IPS DF 4.7 (cell line): ENCODE results near the gene ZG16.
"Not testable (repeated sequence)": the region's sequence is repeated elsewhere in the genome, so short reads cannot be mapped to it uniquely, and the experiment has no call there.

ENCODE experiments used
- DNase-seq: peaks from one replicate; pipeline ENCODE4 v3.0.0-alpha.2; 2013; ENCODE audit warnings: low spot score; ENCODE audit errors: extremely low read depth

ZG16 gene, protein sequence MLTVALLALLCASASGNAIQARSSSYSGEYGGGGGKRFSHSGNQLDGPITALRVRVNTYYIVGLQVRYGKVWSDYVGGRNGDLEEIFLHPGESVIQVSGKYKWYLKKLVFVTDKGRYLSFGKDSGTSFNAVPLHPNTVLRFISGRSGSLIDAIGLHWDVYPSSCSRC

DNA sequence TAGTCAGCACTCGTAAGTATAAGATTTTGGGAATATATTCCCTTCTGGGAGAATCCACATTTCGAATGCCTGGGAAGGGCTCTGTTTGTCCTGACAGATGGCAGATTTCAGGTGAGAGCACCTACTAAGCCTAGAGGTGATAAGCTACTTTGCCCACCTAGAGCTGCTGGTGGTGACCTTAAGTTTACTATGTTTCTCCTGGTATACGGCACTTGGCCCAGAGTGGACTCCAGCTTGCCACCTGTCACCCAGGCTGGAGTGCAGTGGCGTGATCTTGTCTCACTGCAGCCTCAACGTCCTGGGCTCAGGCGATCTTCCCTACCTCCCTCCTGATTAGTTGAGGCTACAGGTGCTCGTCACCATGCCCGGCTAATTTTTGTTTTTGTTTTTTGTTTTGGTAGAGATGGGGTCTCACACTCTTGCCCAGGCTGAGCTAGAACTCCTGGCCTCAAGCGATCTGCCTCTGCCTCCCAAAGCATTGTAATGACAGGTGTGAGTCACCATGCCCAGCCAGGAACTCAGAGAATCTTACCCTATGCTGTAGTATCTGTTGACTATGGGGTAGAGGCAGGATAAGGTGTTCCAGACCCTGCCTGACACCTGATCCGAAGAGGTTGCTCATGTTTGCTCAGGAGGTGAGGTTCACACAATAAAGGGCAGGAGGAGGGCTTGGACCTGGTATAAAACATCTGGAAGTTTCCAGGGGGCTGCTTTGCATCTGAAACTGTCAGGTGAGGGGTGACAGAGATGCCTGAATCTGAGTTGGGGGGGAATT, at the start of gene ZG16:
ZG16 (plus strand) TSS at position 681 of the 775 bp plus-strand sequence. CDS start 1,011 bp downstream, outside the sequence.
- DNase-seq: no peak

DNA sequence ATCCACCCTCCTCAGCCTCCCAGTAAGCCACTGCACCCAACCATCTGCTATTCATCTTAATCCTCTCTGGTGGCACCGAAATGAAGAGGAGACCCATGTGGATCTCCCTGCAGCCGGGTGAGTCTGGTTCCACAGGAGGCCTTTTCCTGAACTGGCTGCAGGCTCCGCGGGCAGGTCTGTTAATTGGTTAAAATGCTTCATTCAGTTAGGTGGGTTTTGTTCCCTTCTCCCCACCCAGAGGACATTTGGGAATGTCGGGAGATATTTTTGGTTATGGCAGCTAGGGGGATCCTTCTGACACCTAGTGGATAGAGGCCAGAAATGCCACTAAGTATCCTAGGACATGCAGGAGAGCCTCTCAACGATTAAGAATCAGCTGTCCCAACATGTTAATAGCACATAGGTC, 48.9 kb upstream of the ZG16 start:
- no peak for DNase-seq

- DNase-seq: no peak
Observed at GRCh38 chr16:29730649-29731048, 47.4 kb upstream of the ZG16 start.

GRCh38 chr16:29731768-29732601, 46.1 kb upstream of the ZG16 start:
- not testable (repeated sequence) for DNase-seq

- DNase-seq: no peak
Observed at GRCh38 chr16:29734786-29735185, 43.3 kb upstream of the ZG16 start.

- DNase-seq: no peak
Observed at GRCh38 chr16:29736112-29736511, 41.9 kb upstream of the ZG16 start.

GRCh38 chr16:29736764-29737163, 41.3 kb upstream of the ZG16 start:
- no peak for DNase-seq

- no peak for DNase-seq
Observed at GRCh38 chr16:29737713-29738112, 40.3 kb upstream of the ZG16 start.

DNA sequence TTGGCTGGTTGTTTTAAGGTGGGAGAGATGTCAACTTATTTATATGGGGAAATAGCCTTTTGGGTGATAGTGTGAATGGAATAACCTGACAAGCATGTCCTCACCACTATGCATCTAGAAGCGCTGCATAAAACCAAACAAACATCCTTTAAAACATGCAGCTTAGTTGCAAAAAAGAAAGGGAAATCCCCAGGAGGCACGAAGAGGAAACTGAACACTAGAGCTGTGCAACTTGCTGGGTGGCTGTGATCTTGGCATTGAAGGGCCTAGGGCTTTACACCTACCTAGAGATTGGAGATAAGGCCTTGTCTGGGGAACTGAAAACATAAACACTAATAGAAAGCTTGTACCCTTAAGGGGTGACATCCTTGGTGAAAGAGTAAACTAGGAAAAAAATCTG, 39.5 kb upstream of the ZG16 start:
- no peak for DNase-seq

DNA sequence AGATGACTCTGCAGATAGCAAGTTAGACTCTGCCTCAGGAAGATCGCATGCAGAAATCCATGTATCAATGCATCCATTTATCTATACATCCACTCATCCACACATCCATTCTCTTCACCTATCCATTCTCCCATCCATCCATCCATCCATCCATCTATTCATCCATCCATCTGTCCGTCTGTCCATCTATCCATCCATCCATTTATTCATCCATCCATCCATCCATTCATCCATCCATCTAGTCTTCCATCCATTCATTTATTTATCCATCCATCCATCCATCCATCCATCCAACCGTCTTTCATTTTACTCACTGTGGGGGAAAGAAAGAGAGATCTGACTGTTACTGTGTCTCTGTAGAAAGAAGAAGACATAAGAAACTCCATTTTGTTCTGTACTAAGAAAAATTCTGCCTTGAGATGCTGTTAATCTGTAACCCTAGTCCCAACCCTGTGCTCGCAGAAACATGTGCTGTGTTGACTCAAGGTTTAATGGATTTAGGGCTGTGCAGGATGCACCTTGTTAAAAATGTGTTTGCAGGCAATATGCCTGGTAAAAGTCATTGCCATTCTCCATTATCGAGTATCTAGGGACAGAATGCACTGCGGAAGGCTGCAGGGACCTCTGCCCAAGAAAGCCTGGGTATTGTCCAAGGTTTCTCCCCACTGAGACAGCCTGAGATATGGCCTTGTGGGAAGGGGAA, 38.0 kb upstream of the ZG16 start:
- not testable (repeated sequence) for DNase-seq

GRCh38 chr16:29740630-29741015, 37.4 kb upstream of the ZG16 start:
- DNase-seq: not testable (repeated sequence)

GRCh38 chr16:29742683-29743275, 35.3 kb upstream of the ZG16 start:
- no peak for DNase-seq

DNA sequence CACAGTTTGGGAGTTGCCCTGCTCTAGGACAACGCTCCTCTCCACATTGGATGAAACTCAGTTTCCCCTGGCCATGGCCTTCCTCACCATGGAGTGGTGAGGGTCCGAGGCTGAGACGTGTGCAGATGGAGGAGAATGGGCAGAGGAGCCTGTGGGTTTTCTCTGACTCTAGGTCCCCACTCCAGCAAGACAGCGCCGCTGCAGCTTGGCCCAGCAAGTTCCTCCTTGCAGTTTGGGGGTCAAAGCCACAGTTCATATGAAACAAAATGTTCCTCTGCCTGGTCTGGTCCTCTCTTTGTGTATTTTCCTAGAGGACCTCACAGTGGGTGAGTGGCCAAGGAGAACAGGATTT, 34.6 kb upstream of the ZG16 start:
- DNase-seq: no peak

GRCh38 chr16:29743827-29744531, 34.1 kb upstream of the ZG16 start:
- no peak for DNase-seq

GRCh38 chr16:29744541-29745101, 33.4 kb upstream of the ZG16 start:
- no peak for DNase-seq

DNA sequence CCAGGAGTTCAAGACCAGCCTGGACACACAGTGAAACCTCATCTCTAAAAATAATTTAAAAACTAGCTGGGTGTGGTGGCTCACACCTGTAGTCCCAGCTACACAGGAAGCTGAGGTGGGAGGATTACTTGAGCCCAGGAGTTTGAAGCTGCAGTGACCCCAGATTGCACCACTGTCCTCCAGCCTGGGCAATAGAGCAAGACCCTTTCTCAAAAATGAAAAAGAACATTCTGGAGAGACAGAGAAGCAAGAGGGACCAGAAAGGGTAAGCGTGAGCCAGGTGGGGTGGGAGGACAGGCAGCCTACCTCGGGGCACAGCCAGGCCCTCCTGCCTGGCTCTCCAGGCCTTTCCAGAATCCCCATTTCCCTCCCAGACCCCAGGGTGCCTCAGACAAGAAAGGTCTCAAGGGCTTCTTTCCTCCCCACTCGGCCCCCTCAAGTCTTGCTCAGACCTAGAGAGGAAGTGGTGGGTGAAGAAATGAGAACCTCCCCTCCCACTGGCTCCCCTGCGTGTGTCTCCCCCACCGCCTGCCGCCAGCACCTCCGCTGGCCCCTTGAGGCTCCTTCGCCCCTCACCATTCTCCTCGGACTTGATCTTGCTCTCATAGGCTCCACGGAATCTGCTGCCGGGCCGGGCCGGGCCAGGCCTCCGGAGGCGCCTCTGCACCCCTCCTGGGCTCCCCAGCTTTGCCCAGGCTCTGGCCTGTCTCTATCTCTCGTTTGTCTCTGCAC, 32.8 kb upstream of the ZG16 start:
- no peak for DNase-seq

DNA sequence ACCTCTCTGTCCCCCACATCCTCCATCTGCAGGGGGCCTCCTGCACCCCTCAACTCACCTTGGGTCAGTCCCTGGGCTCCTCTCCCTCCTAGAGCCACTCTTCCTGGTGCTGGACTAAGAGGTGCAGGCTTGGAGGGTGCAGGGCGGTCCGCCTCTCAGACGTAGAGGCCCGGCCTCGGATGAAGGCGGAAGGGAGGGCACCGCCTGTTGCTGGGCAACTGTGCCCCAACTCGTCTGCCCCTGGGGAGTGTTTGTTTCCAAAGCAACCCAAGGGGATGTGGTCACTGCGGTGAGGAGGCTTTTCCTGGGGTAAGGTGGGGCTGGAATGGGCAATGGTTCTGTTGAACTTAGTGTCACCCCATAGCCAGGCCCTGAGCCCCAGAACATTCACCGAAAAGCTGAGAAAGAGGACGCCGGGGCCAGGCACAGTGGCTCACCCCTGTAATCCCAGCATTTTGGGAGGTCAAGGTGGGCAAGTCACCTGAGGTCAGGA, 32.2 kb upstream of the ZG16 start, which contains the start of gene C16orf54:
C16orf54 (minus strand) TSS at position 138 of the 493 bp plus-strand sequence. CDS start 1,039 bp downstream, outside the sequence.
- DNase-seq: no peak

- DNase-seq: not testable (repeated sequence)
Observed at GRCh38 chr16:29746518-29746917, 31.5 kb upstream of the ZG16 start.
